Measurements from ENCODE around the gene IL6ST. TPM values are rescaled to one million over a fixed set of nuclear protein-coding genes. Genes with fewer than 3 reads are reported as not detected.
"Not testable (repeated sequence)": the region's sequence is repeated elsewhere in the genome, so short reads cannot be mapped to it uniquely, and the experiment has no call there.

Gene IL6ST
- total RNA-seq, 1 experiment from 2014 or later: 39.8 TPM

- no peak overlapping the region for H3K27ac ChIP-seq (ENCODE audit: low read depth, low read length, poor library complexity, severe bottlenecking)
- H3K27me3 ChIP-seq (replicated peaks; ENCODE audit: insufficient read depth, low read depth, low read length, poor library complexity): no peaks in the 10 kb centered on the region
- no peak overlapping the region for H3K4me3 ChIP-seq (ENCODE audit: low read depth, low read length, poor library complexity, severe bottlenecking)
- no peaks in the 10 kb centered on the region for H3K4me1 ChIP-seq (ENCODE audit: insufficient read depth, low read length, poor library complexity, severe bottlenecking)
- H3K9me3 ChIP-seq (ENCODE audit: low read depth, low read length, poor library complexity, severe bottlenecking): no peaks in the 10 kb centered on the region
- DNase-seq (ENCODE audit: low spot score): no peak
- ChIA-PET CTCF (no interaction called here), POLR2A (ENCODE audit: low non-redundant PET) (no interaction called here)
- no peaks in the 10 kb centered on the region for H3K36me3 ChIP-seq (ENCODE audit: insufficient read depth, low read length, poor library complexity, severe bottlenecking)
- intact Hi-C loops (cut with micrococcal nuclease; ENCODE audit: unreplicated experiment): no loop called here
- no TSS peak for BruUV-seq (replicated peaks)
- TF ChIP-seq EZH2 (IDR thresholded peaks at IDR 0.05; ENCODE audit: borderline replicate concordance, low read depth, low read length, poor library complexity, severe bottlenecking): no peak
- no peak for TF ChIP-seq CTCF (conservative IDR thresholded peaks at IDR 0.05; ENCODE audit: low read depth, low read length)
These were observed 8.4 kb upstream of the IL6ST start for GRCh38 chr5:56003179-56003578.

DNA sequence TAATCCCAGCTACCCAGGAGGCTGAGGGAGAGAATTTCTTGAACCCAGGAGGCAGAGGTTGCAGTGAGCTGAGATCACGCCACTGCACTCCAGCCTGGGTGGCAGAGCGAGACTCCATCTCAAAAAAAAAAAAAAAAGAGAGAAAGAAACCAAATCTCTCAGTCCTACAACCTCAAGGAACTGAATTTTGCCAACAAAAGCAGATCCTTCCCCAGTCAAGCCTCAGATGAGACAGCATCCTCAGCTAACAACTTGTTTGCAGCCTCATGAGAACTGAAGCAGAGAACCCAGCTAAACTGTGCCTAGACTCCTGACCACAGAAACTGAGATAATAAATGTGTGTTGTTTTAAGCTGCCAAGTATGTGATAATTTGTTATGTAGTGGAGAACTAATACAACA, 7.5 kb upstream of the IL6ST start:
- no peaks in the 10 kb centered on the region for H3K36me3 ChIP-seq (ENCODE audit: insufficient read depth, low read length, poor library complexity, severe bottlenecking)
- intact Hi-C loops (cut with micrococcal nuclease; ENCODE audit: unreplicated experiment): no loop called here
- H3K27me3 ChIP-seq (replicated peaks; ENCODE audit: insufficient read depth, low read depth, low read length, poor library complexity): no peaks in the 10 kb centered on the region
- H3K4me1 ChIP-seq (ENCODE audit: insufficient read depth, low read length, poor library complexity, severe bottlenecking): no peaks in the 10 kb centered on the region
- ChIA-PET POLR2A (ENCODE audit: low non-redundant PET) (no interaction called here), CTCF (no interaction called here)
- H3K4me3 ChIP-seq (ENCODE audit: low read depth, low read length, poor library complexity, severe bottlenecking): no peak overlapping the region
- H3K27ac ChIP-seq (ENCODE audit: low read depth, low read length, poor library complexity, severe bottlenecking): no peak overlapping the region
- TF ChIP-seq EZH2 (IDR thresholded peaks at IDR 0.05; ENCODE audit: borderline replicate concordance, low read depth, low read length, poor library complexity, severe bottlenecking) (no peak), CTCF (conservative IDR thresholded peaks at IDR 0.05; ENCODE audit: low read depth, low read length) (no peak)
- DNase-seq (ENCODE audit: low spot score): no peak
- no peaks in the 10 kb centered on the region for H3K9me3 ChIP-seq (ENCODE audit: low read depth, low read length, poor library complexity, severe bottlenecking)
- BruUV-seq (replicated peaks): no TSS peak

DNA sequence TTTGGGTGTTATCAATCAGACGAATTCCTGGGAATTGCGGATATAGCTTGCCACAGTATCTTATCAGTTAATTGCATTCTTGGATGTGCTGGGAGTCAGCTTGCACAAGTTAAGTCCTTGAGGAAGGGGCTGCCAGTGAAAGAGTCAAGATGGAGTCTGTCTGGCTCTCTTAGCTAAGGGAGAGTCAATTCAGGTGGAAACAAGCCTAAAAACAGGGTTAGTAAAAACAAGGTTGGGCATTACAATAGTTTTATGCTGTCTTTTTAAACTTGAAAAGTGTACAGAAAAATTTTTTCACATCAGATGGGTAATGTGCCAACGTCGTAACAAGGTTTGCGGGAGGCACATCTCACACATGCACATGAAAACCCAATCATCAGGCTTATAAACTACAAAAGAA, 5.5 kb upstream of the IL6ST start:
- DNase-seq (ENCODE audit: low spot score); H3K27ac ChIP-seq (ENCODE audit: low read depth, low read length, poor library complexity, severe bottlenecking); intact Hi-C loops (cut with micrococcal nuclease; ENCODE audit: unreplicated experiment); CTCF ChIA-PET; BruUV-seq (replicated peaks); H3K9me3 ChIP-seq (ENCODE audit: low read depth, low read length, poor library complexity, severe bottlenecking); H3K27me3 ChIP-seq (replicated peaks; ENCODE audit: insufficient read depth, low read depth, low read length, poor library complexity); H3K4me3 ChIP-seq (ENCODE audit: low read depth, low read length, poor library complexity, severe bottlenecking); H3K36me3 ChIP-seq (ENCODE audit: insufficient read depth, low read length, poor library complexity, severe bottlenecking); H3K4me1 ChIP-seq (ENCODE audit: insufficient read depth, low read length, poor library complexity, severe bottlenecking): not testable (repeated sequence)
- POLR2A ChIA-PET (ENCODE audit: low non-redundant PET): interaction anchor here (0.6 kb wide), 1 partner anchor 641 kb away, joined by 3 read pairs; no protein-coding TSS in a partner anchor

DNA sequence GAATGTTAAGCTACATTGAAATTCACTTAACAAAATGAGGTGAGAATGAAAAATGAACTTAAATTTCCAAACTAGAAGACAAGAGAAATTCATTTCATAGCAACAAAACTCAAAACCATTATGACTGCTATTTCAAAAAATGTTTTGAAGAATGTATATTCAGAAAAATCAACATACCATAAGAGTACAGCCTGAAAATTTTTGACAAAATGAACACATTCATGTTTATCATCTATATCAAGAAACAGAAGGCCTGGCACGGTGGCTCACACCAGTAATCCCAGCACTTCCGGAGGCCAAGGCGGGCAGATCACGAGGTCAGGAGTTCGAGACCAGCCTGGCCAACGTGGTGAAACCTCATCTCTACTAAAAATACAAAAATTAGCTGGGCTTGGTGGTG, 4.2 kb upstream of the IL6ST start:
- BruUV-seq (replicated peaks): no TSS peak
- H3K27ac ChIP-seq (ENCODE audit: low read depth, low read length, poor library complexity, severe bottlenecking): no peak overlapping the region
- H3K4me1 ChIP-seq (ENCODE audit: insufficient read depth, low read length, poor library complexity, severe bottlenecking): no peaks in the 10 kb centered on the region
- H3K36me3 ChIP-seq (ENCODE audit: insufficient read depth, low read length, poor library complexity, severe bottlenecking): no peaks in the 10 kb centered on the region
- ChIA-PET POLR2A (ENCODE audit: low non-redundant PET) (no interaction called here), CTCF (no interaction called here)
- no peak overlapping the region for H3K4me3 ChIP-seq (ENCODE audit: low read depth, low read length, poor library complexity, severe bottlenecking)
- no peak for DNase-seq (ENCODE audit: low spot score)
- intact Hi-C loops (cut with micrococcal nuclease; ENCODE audit: unreplicated experiment): no loop called here
- no peaks in the 10 kb centered on the region for H3K9me3 ChIP-seq (ENCODE audit: low read depth, low read length, poor library complexity, severe bottlenecking)
- TF ChIP-seq EZH2 (IDR thresholded peaks at IDR 0.05; ENCODE audit: borderline replicate concordance, low read depth, low read length, poor library complexity, severe bottlenecking) (no peak), CTCF (conservative IDR thresholded peaks at IDR 0.05; ENCODE audit: low read depth, low read length) (no peak)
- no peaks in the 10 kb centered on the region for H3K27me3 ChIP-seq (replicated peaks; ENCODE audit: insufficient read depth, low read depth, low read length, poor library complexity)

Measured in A673 (cell line).